NCI-H128 (cell line): ENCODE data around the gene SNIP1.
"Not testable (repeated sequence)": the region's sequence is repeated elsewhere in the genome, so short reads cannot be mapped to it uniquely, and the experiment has no call there.

Experiments used
- DNase-seq: peaks from one replicate; lab custom pipeline; 2025; ENCODE audit not compliant: unreplicated experiment; lab: John Stamatoyannopoulos, UW

Gene SNIP1

GRCh38 chr1:37513795-37514349 lies 40.2 kb downstream of the SNIP1 start:
- DNase-seq: peak; percentile 15

DNA sequence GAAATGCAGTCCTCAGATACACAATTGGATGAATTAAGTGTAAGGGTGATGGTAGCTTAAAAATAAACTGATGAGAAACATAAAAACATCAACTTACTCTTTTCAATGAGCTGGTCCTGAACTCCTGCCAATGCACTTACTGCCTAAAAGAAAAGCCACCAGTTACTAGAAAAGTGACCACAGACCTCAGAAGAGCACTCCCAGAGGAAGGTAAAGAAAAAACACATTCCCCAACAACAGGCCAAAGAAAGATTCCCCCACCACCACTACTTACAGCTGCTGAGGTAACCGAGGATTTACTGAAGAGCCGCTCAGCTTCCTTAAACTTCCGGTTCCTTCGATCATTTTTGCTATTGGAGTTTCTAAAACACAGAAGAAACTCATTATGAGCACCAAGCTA lies 44.9 kb downstream of the SNIP1 start:
- DNase-seq: no peak

- no peak for DNase-seq
These were observed 47.4 kb downstream of the SNIP1 start for GRCh38 chr1:37506740-37507139.

GRCh38 chr1:37502791-37503190 lies 51.3 kb downstream of the SNIP1 start:
- DNase-seq: not testable (repeated sequence)

GRCh38 chr1:37502104-37502503 lies 52.0 kb downstream of the SNIP1 start:
- no peak for DNase-seq

- DNase-seq: no peak
These were observed 52.4 kb downstream of the SNIP1 start for GRCh38 chr1:37501661-37502060.

DNA sequence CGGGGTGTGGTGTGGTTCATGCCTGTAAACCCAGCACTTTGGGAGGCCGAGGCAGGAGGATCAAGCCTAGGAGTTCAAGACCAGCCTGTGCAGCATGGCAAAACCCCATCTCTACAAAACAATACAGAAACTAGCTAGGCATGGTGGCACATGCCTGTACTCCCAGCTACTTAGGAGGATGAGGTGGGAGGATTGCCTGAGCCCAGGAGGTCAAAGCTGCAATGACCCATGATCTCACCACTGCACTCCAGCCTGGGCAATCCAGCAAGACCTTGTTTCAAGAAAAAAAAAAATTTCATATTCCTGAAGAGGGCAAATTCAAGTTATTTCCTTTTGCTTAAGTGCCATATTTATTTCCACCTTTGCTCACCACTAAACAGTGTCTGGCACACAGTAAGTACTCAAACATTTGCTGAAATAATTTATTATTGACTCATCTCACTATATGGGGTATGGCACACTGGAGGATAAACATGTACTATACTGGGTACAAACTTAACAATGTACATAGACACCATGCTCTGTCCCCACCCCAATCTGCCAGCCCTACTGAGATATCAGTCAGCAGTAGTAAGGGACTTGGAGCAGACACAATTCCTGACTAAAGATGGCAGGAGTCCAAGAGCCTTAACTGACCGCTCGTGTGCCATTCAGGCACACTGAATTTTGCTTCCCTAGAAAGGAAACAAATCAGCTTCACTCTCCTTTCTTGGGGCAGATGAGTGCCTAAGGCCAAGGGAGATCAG lies 55.0 kb downstream of the SNIP1 start:
- DNase-seq: no peak

DNA sequence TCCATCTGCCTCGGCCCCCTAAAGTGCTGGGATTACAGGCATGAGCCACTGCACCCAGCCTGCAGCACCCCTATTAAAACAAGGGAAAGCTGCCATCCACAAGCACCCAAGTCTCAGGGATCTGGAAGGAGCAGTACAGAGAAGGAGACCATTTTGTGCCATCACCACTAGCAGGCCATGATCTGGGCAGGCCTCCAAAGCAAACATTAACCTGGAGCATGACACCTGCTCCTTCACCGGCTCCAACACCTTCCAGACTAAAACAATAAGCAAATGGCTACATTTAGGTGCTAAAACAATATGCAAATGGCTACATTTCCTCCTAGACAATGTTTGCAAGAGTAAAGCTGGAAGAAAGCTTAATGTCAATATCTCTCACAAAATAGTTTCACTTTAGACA lies 56.3 kb downstream of the SNIP1 start:
- peak; percentile 28 for DNase-seq

DNA sequence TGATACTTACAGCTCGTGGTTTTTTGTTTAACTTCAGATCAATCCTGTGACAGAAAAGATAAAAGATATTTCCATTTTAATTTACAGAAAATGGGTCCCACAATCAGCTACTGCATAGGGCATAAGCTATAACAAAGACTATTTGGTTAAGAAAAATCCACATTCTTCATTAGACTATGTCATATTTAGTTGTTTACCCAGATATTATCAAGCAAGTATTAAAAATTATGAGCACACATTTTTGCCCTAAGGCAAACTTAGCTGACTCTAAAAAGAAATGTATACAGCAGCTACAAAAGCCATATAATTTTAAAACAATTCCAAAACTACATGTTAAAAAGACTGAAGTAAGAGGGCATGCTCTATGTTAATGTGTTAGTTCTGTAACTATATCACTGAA lies 58.2 kb downstream of the SNIP1 start:
- DNase-seq: no peak

GRCh38 chr1:37493336-37494098 lies 60.6 kb downstream of the SNIP1 start:
- DNase-seq: no peak

DNA sequence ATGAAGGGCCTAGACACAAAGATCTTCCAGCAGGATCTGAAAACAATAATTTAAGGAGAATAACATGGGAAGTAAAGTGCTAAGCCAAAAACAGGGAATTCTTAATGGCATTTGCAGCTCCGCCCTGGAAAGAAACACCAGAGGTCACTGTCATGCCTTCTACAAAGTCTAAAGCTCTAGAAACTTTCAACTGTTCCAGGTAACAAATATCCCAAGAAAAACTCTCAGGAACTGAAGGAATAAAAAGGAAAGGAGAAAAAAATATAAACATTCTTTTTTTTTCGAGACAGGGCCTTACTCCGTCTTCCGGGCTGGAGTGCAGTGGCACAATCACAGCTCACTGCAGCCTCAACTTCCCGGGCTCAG lies 66.5 kb downstream of the SNIP1 start:
- DNase-seq: no peak

DNA sequence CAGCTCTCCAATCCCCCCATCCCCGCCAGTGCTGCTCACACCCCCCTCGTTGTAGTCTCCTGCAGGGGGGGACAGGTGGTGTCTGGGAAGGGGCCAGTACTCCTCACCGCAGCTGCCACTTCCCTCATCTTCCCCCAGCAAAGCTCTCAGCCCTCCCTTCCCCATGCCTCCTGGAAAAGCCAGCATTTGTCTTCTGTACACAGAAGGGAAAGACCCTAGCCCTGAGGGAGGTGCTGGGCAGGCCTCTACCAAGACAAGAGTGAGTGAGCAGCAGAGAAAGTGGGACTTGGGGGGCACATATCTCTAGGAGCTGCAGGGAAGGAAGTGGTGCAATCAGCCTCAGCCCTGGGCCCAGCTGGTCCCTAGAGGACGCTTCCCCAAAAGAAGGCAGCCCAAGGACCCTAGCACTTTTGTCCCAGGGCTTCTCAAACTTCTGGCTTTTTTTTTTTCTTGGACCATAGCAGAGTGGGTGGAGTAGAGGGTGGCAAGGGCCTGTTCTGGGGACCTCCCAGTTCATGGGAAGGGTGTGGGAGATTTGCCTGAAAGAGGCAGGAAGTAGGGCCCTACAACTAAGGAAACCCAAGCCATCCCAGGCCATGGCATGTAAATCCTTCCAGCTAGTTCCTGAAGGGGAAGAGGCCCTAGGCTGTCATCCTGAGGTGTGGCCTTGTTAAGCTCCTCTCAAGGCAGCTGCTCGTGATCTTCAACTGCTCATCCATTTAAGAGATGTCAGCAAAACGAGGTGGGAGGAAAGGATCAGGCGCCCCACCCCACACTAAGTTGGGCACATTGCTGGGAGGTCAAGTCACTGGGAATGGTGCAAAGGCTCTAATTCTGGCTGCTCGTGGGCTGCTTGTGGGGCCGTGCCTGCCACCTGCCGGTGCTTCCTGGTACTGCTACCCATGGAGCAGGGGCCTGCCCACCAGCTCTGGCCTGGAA lies 67.1 kb downstream of the SNIP1 start:
- peak; percentile 8 for DNase-seq

- no peak for DNase-seq
These were observed 68.0 kb downstream of the SNIP1 start for GRCh38 chr1:37485902-37486679.
